Activated T-cell treated with anti-CD3 and anti-CD28 coated beads for 4 hours (primary cell): ENCODE data around the gene THSD7A.
"Not testable (repeated sequence)": the region's sequence is repeated elsewhere in the genome, so short reads cannot be mapped to it uniquely, and the experiment has no call there.

Experiments used
- DNase-seq: peaks from one replicate; pipeline ENCODE4 v3.0.0-alpha.2; 2020

THSD7A gene

GRCh38 chr7:11570205-11570604 is 261.8 kb downstream of the THSD7A start:
- no peak for DNase-seq

GRCh38 chr7:11567571-11567970 is 264.4 kb downstream of the THSD7A start:
- no peak for DNase-seq

GRCh38 chr7:11557627-11558026 is 274.4 kb downstream of the THSD7A start:
- DNase-seq, result no peak

GRCh38 chr7:11552676-11553296 is 279.2 kb downstream of the THSD7A start:
- no peak for DNase-seq

GRCh38 chr7:11551470-11551869 is 280.5 kb downstream of the THSD7A start:
- DNase-seq, result no peak

GRCh38 chr7:11548532-11548931 is 283.5 kb downstream of the THSD7A start:
- DNase-seq, result no peak

- no peak for DNase-seq
Measured at GRCh38 chr7:11541330-11541729, 290.7 kb downstream of the THSD7A start.

GRCh38 chr7:11540271-11540761 is 291.7 kb downstream of the THSD7A start:
- no peak for DNase-seq

- no peak for DNase-seq
Measured at GRCh38 chr7:11539853-11540252, 292.1 kb downstream of the THSD7A start.

- DNase-seq, result no peak
Measured at GRCh38 chr7:11538751-11539299, 293.2 kb downstream of the THSD7A start.

GRCh38 chr7:11533229-11533820 is 298.7 kb downstream of the THSD7A start:
- DNase-seq, result no peak

GRCh38 chr7:11529382-11529781 is 302.6 kb downstream of the THSD7A start:
- DNase-seq, result no peak

GRCh38 chr7:11527707-11528106 is 304.3 kb downstream of the THSD7A start:
- no peak for DNase-seq

- DNase-seq, result no peak
Measured at GRCh38 chr7:11524476-11525397, 307.3 kb downstream of the THSD7A start.

- not testable (repeated sequence) for DNase-seq
Measured at GRCh38 chr7:11521964-11522499, 310.0 kb downstream of the THSD7A start.

- no peak for DNase-seq
Measured at GRCh38 chr7:11517853-11518252, 314.1 kb downstream of the THSD7A start.

GRCh38 chr7:11516328-11516727 is 315.7 kb downstream of the THSD7A start:
- DNase-seq, result no peak

- DNase-seq, result no peak
Measured at GRCh38 chr7:11513460-11513859, 318.5 kb downstream of the THSD7A start.

- DNase-seq, result no peak
Measured at GRCh38 chr7:11507929-11508328, 324.1 kb downstream of the THSD7A start.

- no peak for DNase-seq
Measured at GRCh38 chr7:11506417-11506816, 325.6 kb downstream of the THSD7A start.

- DNase-seq, result no peak
Measured at GRCh38 chr7:11505471-11505985, 326.5 kb downstream of the THSD7A start.

- DNase-seq, result no peak
Measured at GRCh38 chr7:11492307-11492706, 339.7 kb downstream of the THSD7A start.

GRCh38 chr7:11491811-11492210 is 340.2 kb downstream of the THSD7A start:
- no peak for DNase-seq
